SK-N-SH treated with all-trans-retinoic acid at 6 μM for 48 hours (cell line): ENCODE data around the gene PIP5K1C.

Experiments
- ESRRG ChIP-seq: fragments of 250-450 bp; sonication (Bioruptor Pico); IDR thresholded peaks from 2 replicates; pipeline ENCODE4 v1.6.1; 2021; ENCODE audit warnings: mild to moderate bottlenecking
- OSR1 ChIP-seq: fragments of 250-450 bp; sonication (Bioruptor Pico); IDR thresholded peaks from 2 replicates; pipeline ENCODE4 v1.8.0; 2022; ENCODE audit warnings: moderate library complexity, mild to moderate bottlenecking, inconsistent platforms
- PATZ1 ChIP-seq: fragments of 250-450 bp; sonication (Bioruptor Pico); IDR thresholded peaks from 2 replicates; pipeline ENCODE4 v1.8.0; 2020; ENCODE audit warnings: mild to moderate bottlenecking, moderate library complexity, borderline replicate concordance
- ZC3H10 ChIP-seq: fragments of 250-450 bp; sonication (Bioruptor Pico); IDR thresholded peaks from 2 replicates; pipeline ENCODE4 v1.5.1; 2021; ENCODE audit warnings: mild to moderate bottlenecking, moderate library complexity

- TF ChIP-seq PATZ1 (CRISPR knock-in tag) (no peak), ESRRG (no peak), OSR1 (no peak), ZC3H10 (CRISPR knock-in tag) (no peak)
Observed at GRCh38 chr19:3679581-3679980, 20.7 kb downstream of the PIP5K1C start.
